AG08395 (cell line): ENCODE results near the gene ACSF3.

Experiments
- DNase-seq: peaks from one replicate; pipeline ENCODE4 v3.0.0; 2012; ENCODE audit warnings: mixed read lengths, low spot score

ACSF3 gene

DNA sequence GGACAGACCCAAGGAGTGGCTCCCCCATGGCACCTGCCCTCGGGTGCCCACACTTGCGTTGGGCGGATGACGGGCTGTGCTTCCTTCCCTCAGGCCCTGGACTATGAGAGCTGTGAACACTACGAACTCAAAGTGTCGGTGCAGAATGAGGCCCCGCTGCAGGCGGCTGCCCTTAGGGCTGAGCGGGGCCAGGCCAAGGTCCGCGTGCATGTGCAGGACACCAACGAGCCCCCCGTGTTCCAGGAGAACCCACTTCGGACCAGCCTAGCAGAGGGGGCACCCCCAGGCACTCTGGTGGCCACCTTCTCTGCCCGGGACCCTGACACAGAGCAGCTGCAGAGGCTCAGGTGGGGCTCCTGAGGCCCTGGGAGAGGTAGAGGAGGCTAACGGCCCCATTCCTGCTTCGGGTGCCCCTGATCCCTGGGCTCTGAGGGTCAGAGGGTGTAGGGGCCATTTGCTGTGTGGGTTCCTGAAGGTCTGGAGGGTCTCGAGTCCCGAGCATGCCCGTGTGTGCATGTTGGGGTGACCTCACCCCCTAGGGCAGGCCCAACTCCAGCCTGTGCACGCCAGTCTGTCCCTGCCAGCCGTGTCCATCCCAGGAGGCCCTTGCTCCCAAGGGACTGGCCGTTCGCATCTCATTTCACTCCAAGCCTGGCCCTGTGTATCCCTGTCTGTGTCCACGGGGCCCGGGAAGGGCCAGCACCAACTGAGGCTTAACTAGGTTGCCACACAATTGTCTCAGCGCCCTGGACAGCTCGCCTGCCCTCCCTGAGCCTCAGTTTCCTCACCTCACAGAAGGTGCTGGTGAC lies 96.7 kb downstream of the ACSF3 start:
- DNase-seq = no peak

DNA sequence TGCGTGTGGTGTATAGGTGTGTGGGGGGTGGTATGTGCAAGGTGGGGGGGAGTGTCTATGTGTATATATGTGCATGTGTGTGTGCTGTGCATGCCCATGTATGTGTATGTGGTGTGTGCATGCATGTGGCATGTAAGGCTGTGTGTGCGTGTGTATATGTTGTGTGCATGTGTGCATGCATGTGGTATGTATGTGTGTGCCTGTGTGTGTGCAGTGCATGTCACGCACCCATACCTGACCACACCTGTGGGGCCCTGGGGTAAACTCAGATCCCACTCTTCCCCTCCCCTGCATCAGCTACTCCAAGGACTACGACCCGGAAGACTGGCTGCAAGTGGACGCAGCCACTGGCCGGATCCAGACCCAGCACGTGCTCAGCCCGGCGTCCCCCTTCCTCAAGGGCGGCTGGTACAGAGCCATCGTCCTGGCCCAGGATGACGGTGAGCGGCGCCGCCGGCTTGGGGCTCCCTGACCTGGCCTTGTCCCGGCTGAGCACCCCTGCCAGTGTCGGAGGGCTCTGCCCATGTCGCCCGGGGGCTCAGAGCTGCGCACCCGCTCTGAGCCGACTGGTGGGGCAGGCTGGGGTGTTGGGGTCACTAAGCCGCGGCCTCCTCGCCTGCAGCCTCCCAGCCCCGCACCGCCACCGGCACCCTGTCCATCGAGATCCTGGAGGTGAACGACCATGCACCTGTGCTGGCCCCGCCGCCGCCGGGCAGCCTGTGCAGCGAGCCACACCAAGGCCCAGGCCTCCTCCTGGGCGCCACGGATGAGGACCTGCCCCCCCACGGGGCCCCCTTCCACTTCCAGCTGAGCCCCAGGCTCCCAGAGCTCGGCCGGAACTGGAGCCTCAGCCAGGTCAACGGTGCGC lies 97.6 kb downstream of the ACSF3 start:
- no peak for DNase-seq

DNA sequence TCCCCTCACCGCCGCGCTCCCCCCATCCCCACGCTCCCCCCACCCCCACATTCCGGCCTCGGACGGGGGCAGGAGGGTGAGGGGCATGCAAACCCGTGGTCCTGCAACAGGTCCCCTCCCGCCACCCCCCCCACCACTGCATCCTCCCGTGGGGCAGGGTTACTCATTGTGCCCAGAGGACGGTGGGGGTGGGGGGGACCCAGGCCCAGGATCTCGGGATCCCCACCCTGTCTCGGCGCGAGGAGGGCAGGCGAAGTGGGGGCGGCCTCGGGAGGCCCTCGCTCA lies 98.2 kb downstream of the ACSF3 start:
- DNase-seq = no peak

DNA sequence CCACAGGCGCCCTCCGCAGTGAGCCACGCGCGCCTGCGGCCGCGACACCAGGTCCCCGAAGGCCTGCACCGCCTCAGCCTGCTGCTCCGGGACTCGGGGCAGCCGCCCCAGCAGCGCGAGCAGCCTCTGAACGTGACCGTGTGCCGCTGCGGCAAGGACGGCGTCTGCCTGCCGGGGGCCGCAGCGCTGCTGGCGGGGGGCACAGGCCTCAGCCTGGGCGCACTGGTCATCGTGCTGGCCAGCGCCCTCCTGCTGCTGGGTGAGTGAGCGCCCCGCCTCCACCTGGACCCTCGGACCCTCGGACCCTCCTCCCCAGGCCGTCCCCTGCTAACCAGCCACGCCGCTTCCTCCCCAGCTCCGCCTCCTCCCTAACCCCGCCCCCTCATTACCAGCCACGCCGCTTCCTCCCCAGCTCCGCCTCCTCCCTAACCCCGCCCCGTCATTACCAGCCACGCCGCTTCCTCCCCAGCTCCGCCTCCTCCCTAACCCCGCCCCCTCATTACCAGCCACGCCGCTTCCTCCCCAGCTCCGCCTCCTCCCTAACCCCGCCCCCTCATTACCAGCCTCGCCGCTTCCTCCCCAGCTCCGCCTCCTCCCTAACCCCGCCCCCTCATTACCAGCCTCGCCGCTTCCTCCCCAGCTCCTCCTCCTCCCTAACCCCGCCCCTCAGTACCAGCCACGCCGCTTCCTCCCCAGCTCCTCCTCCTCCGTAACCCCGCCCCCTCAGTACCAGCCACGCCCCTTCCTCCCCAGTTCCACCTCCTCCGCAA lies 98.7 kb downstream of the ACSF3 start:
- peak; percentile 76 for DNase-seq

DNA sequence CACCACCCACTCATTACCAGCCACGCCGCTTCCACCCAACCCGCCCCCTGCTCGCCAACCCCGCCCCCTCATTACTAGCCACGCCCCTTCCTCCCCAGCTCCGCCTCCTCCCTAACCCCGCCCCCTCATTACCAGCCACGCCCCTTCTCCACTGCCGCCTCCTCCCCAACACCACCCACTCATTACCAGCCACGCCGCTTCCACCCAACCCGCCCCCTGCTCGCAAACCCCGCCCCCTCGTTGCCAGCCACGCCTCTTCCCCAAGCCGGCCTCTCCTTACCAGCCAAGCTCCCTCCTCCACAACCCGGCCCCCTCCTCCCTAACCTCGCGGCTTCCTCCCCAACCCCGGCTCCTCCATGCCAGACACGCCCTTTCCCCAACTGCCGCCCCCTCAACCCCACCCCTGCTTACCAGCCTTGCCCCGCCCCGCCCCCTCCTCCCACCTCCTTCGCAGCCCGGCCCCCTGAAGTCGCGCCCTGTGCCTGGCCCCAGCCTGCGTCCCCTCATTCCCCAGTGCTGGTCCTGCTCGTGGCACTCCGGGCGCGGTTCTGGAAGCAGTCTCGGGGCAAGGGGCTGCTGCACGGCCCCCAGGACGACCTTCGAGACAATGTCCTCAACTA lies 99.4 kb downstream of the ACSF3 start:
- peak; percentile 71 for DNase-seq

DNA sequence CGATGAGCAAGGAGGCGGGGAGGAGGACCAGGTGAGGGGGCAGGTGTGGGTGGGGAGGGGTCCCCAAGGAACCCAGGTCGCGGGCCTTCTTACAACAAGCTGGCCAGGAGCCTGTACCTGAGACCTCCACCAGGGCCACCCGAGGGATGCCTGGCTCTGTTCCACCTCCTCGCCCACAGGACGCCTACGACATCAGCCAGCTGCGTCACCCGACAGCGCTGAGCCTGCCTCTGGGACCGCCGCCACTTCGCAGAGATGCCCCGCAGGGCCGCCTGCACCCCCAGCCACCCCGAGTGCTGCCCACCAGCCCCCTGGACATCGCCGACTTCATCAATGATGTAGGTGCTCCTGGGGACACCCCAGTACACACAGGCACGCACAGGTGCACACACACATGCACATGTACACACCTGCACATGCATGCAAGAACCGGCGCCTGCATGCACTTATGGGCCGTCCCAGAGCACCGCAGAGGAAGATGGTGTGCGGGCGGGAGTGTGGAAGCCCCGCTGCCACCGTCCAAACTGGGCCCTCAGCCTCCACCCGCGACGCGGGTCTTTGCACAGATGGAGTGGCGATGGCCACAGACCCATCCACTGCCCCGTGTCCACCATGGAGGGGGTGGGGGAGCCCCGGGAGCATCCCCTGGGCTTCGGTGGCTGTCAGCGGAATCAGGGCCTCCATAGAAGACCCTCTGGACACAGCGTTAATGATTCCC lies 100.1 kb downstream of the ACSF3 start:
- DNase-seq = no peak

DNA sequence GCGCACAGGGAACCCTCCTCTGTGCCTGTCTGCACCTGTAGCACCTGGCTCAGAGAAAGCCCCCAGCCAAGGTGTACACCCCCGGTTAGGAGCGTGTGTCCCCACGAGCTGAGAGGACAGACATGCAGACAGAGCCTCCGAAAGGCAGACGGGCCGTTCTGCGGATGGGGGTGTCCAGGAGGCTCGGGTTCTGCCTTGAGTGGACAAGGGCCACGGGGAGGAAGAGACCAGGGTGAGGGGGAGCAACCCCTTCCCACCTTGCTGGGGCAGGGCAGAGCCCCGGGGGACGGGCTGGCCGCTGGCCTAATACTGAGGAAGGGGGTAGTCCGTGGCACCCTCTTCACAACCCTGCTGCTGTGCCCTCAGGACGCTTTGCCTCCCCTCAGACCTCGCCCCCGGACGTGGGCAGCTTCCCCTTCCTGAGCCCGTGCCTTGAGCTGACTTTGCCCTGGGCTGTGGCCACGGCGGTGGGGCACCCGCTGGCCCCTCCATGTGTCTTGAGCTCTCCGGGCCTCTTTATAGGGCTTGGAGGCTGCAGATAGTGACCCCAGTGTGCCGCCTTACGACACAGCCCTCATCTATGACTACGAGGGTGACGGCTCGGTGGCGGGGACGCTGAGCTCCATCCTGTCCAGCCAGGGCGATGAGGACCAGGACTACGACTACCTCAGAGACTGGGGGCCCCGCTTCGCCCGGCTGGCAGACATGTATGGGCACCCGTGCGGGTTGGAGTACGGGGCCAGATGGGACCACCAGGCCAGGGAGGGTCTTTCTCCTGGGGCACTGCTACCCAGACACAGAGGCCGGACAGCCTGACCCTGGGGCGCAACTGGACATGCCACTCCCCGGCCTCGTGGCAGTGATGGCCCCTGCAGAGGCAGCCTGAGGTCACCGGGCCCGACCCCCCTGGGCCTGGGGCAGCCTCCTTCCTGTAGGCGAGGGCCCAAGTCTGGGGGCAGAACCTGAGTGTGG lies 101.0 kb downstream of the ACSF3 start:
- no peak for DNase-seq

DNA sequence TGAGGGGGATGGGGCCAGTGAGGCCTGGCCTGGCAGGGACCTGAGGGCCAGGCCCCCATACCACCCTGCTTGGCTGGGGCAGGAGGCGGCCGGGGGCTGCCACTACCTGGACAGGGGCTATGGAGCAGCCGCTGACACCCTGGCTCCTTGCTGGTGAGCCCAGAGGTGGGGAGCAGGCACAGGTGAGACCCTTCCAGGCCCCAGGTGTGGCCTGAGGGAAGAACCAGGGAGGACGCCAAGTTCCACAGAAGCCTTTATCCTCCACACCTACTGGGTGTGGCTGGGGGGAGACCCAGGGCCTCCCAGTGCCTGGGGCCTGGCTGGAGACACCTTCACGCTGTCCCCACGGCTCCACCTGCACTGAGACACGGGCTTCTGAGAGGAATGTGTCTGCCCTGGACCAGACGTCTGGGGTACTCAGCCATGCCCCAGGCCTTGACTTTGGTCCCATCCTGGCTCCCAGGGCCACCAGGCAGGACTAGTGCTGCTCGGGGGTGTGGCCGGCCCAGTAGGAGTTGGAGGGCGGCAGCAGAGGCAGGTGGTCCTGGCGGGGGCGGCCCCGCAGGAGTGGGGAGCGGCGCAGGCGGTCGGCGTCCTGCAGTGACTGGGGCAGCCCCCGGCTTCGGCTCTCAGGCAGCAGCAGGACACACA lies 102.0 kb downstream of the ACSF3 start:
- no peak for DNase-seq

DNA sequence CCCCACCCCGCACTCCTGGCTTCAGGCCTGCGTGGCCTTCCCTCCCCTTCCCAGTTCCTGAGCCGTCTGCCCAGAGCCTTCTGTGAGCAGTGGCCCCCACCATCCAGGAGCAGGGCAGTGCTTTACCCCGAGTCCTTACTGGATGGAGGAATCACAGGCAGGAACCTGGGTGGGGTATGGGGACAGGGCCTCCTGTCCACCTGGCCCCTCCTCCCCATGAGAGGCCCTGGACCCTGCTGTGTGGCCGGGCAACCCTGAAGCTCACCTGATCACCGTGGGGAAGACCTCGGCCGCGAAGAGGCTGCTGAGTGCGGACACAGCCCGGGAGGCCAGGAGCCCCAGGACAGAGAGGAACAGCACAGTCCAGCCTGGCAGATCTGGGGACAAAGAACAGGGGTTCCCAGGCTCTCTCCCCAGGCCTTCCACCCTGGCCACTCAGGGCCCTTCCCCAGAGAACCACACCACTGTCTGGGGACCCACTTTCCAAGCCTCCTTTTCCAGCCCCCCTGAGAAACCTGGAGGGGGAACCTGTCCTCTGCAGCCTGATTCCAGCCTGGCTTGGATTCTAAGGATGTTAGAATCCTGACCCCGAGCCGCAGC lies 103.5 kb downstream of the ACSF3 start:
- DNase-seq = no peak

DNA sequence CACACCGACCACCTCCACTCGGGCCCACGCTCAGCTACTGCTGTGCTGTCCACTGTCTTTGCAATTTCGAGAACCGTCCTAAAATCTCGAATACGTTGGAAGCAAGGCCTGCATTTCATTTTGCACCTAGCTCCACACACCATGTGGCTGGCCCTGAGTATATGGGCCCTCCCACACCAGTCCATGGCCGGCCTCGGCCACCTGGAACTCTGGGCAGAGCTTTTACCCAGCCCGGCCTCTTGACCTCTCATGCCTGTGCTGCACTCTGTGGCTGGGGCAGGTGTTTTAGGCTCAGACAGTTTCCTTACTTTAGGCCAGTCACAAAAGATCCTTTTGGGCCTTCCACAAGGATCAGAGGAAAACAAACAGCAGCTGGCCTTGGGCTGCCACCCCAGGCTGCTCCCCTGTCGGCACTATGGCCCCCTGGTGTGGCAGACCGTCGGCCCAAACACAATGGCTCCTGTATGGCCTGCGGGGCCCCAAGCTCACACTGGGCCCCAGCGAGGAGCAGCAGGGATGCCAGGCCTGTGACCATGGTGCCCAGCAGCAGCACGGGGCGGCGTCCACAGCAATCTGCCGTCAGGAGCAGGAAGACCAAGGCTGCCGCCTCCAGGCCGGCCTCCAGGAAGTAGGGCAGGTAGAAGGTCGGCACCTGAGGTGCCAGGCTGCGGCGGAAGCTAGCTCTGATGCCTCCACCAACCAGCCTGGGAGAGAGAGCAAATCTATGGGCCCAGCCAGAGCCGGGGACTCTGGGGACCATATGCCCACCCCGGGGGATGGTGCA lies 104.2 kb downstream of the ACSF3 start:
- no peak for DNase-seq

DNA sequence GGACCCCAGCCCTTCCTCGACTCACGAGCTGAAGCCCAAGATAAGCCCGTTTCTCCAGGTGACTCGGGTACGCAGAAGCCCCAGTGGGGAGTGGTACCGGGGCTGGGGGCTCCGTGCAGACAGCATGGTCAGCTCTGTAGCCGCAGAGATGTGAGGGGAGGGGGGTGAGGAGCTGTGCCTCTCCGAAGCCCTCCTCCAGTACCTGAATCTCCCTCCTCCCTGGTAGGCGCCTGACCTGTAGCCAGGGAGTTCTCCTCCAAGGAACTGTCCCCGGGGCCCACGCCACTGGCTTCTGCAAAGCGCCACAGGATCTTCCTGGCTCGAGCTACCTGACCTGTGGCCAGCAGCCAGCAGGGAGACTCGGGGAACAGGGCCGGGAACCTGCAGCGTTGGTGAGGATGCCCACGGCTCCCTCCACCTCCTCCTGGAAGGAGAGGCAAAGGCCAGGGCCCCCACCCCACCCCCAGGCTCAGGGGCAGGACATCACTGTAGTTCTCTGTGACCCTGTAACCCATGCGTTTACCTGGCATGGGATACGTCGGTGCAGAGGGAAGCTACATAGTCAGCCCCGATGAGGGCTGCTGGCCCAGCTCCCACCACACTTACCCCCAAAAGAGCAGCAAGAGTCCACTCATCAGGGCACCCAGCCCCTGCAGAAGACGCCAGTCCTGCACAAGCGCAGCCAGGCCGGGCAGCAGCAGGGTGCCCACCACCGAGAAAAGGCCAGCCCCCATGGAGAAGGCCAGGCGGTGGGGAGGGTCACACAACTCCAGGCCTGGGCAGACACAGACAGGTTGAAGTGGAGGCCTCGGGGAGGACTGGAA lies 105.0 kb downstream of the ACSF3 start:
- no peak for DNase-seq

DNA sequence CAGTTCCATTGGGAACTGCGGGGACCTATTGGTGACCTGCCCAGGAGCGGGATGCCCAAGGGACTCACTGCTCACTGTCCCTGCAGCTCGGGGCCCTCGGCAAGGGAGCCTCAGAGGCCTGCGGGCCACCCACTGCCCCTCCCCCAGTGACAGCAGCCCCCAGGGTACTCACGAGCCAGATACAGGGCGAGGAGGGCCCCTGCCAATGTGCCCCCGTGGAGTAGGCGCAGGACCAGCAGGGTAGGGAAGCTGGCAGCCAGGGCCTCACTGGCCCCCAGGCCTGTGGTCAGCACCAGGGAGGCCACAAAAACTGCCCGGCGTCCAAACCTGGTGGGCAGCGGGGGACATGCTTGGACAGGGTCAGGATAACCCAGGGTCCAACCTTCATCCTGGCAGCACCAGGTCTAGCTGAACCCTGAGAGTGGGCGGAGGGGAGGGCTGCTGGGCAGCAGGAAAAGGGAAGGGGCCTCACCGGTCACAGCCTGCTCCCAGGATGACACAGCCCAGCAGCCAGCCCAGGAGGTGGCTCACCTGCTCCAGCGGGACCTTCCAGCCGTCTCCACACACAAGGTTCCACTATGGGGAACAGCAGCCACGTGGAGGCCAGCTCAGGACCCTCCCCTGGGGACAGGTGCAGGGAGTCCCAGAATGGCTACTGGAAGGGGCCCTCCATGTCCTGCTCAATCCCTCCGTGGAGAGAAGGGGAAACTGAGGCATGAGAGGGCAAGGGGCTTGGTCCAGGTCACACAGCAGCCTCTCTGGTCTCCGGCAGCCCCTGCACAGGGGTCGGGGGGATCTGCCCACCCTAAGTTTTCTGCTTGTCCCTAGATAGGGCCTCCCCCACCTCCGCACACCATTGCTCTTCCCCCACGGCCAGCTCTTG lies 105.8 kb downstream of the ACSF3 start:
- DNase-seq = no peak

DNA sequence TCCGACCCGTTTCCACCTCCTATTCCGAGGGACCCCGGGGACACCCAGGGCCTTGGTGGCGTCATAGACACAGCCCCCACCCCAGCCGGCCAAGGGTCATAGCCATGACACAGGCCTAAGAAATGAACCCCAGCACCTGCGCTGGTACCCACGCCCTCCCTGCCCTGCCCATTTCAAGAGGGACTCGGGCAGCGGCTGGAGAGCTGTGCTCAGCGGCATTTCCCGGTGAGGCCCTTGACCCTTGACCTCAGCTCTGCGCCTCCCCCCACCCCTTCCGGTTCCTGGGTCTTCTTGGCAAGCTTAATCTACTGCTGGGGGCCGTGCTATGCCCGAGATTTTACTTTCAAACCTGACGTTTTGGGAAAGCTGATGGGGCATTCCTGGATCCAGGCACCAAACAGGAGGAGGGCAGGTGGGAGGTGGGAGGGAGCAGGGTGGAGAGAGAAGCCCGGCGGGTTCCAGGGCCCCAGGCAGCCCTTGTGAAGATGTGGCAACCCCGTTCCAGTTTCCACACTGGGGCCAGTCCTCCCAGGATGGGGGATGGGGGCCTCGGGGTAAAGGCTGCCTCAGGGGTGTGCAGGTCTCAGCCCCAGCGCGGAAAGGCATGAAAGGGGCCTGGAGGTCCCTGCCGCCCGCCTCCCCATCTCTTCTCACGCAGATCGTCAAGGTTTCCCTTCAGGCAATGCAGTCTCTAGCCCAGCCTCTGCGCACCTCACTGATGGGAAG lies 106.6 kb downstream of the ACSF3 start, which contains the start of gene SLC22A31:
Gene SLC22A31 (minus strand): TSS at position 414 of the 726 bp plus-strand sequence. CDS start 36 bp downstream, at position 378.
- no peak for DNase-seq

DNA sequence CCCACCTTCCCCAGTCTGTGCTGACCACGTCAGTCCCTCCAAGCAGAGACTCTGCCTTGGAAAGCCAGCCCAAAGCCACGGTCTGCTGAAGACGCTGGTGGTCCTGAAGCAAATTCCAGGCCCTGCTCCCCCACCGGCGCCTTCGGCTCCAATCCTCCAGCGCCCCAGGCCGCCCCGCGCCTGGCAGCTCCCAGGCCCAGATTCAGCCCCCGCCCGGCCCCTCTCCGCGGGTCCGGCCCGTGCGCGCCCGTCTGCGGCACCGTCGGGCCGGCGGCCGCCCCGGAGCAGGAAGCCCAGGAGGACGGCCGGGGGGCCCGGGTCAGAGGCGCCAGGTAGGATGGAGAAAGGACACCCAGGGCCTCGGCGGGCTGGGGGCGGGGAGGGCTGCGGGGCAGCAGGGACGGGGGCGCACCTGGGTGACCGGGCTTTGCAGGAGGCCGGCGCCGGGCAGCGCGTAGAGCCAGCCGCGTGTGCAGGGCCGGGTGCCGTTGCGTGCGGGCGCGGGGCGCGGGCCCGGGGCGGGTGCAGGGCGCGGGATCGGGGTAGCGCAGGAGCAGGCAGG lies 107.3 kb downstream of the ACSF3 start:
- no peak for DNase-seq
